Measurements from ENCODE around the gene ZNF865.
A peak's percentile ranks its signal among the peaks of the same experiment; 100 is the strongest.

The ZNF865 gene

DNA sequence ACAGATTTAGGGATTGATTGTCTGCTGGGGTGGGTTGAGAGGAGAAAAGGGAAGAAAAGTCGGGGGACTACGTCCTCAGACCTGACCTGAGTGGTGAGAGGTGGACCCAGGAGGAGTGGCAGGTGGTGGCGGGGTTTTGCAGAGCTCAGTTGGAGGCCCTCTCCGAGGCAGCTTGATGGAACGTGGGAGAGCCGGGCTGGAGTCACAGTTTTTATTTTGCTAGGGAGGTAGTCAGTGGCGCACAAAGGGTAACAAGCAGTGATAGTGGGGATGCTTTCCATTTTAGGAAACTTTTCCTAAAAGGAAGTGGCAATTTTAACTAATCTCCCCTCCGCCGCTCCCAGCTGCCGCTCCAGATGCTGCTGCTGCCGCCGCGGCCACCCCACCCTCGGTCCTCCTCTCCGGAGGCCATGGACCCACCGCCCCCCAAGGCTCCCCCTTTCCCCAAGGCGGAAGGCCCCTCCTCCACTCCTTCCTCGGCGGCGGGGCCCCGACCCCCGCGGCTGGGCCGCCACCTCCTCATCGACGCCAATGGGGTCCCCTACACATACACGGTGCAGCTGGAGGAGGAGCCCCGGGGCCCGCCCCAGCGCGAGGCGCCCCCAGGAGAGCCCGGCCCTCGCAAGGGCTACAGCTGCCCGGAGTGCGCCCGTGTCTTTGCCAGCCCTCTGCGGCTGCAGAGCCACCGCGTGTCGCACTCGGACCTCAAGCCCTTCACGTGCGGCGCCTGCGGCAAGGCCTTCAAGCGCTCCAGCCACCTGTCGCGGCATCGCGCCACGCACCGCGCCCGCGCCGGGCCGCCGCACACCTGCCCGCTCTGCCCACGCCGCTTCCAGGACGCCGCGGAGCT, 36.9 kb downstream of the ZNF865 start:
- CTCF ChIA-PET: interaction anchor here (1.0 to 5.0 kb wide), 5 partner anchors 9 to 14 kb away, joined by 3 to 31 read pairs (median 9); partner anchors contain the start of gene U2AF2
- POLR2A ChIA-PET: interaction anchor here (0.8 kb wide), 1 partner anchor 13 kb away, joined by 4 read pairs; the partner anchor contains the start of gene U2AF2
- no peak for DNase-seq (ENCODE audit: extremely low spot score)
- TF ChIP-seq, protein P1, sequence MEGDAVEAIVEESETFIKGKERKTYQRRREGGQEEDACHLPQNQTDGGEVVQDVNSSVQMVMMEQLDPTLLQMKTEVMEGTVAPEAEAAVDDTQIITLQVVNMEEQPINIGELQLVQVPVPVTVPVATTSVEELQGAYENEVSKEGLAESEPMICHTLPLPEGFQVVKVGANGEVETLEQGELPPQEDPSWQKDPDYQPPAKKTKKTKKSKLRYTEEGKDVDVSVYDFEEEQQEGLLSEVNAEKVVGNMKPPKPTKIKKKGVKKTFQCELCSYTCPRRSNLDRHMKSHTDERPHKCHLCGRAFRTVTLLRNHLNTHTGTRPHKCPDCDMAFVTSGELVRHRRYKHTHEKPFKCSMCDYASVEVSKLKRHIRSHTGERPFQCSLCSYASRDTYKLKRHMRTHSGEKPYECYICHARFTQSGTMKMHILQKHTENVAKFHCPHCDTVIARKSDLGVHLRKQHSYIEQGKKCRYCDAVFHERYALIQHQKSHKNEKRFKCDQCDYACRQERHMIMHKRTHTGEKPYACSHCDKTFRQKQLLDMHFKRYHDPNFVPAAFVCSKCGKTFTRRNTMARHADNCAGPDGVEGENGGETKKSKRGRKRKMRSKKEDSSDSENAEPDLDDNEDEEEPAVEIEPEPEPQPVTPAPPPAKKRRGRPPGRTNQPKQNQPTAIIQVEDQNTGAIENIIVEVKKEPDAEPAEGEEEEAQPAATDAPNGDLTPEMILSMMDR (IDR thresholded peaks at IDR 0.05; ENCODE audit: control extremely low read depth, extremely low read depth, low read depth, missing control alignments): no peak

DNA sequence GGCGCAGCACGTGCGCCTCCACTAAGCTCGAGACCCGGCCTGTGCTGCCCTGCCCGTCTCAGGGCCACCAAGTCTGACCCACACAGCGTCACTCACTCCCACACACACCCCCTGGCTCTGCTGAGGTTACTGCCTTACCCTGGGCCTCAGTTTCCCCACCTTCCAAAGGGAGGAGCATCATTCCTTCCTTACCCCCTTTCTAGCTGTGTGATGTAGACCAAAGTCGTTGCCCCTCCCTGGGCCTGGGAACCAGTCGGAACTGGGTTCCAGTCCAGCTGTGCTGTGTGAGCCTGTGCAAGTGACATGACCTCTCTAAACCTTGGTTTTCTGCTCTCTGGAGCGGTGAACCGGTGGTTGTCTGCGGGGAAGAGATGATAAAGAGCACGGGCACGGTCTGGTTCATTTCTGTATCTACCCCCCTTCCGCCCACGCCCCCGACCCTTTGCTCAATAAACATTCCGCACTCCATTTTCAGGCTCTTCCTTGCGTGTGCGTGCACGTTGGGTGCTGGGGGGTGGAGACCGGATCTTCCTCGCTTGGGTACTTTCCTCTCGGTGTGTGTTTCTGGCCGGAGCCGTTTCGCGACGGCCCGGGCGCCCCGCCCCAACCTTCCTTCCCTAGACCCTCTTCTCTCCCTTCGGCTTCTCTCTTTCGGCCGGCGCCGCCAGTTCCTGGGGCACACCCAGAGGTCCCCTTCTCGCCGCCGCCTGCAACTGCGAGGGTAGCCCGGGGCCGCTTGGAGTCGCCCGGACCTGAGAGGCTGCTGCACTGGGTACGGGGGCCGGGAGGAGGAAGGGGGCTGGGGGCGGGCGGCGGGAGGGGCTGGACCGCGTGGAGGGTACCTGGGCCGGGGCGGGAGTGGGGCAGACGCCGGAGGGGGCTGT, 37.8 kb downstream of the ZNF865 start, which contains the start of gene ZNF581:
Gene ZNF581, plus strand, starts transcription at position 647 of the 884 bp plus-strand sequence. CDS start 923 bp downstream, outside the sequence.
- peak; percentile 80 for DNase-seq (ENCODE audit: extremely low spot score)
- ChIA-PET CTCF (interaction anchor here (1.0 to 7.2 kb wide), 6 partner anchors 8 to 13 kb away, joined by 3 to 84 read pairs (median 10); partner anchors contain the start of gene U2AF2), POLR2A (interaction anchor here (0.6 to 0.8 kb wide), 2 partner anchors 12 to 36 kb away, joined by 3 to 4 read pairs; partner anchors contain the start of gene U2AF2)
- TF ChIP-seq, protein P1 (IDR thresholded peaks at IDR 0.05; ENCODE audit: control extremely low read depth, extremely low read depth, low read depth, missing control alignments): no peak

DNA sequence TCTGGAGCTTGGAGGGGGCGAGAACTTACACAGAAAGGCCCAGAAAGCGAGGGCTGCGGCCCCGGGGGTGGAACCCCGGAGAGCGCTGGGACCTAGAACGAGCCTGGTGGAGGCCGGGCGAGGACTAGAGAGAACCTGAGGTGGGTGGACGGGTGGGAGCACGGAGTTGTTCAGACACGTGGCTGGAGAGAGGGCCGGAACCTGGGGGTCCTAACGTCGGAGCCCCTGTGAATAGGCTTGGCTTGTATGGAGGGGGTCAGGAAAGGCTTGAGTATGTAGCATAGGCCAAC, 38.4 kb downstream of the ZNF865 start:
- TF ChIP-seq, protein P1 (IDR thresholded peaks at IDR 0.05; ENCODE audit: control extremely low read depth, extremely low read depth, low read depth, missing control alignments): no peak
- no peak for DNase-seq (ENCODE audit: extremely low spot score)
- CTCF ChIA-PET: interaction anchor here (2.6 to 7.2 kb wide), 3 partner anchors 9 to 11 kb away, joined by 9 to 84 read pairs (median 31); partner anchors contain the start of gene U2AF2
- POLR2A ChIA-PET: interaction anchor here (0.6 kb wide), 1 partner anchor 36 kb away, joined by 3 read pairs; no protein-coding TSS in a partner anchor

DNA sequence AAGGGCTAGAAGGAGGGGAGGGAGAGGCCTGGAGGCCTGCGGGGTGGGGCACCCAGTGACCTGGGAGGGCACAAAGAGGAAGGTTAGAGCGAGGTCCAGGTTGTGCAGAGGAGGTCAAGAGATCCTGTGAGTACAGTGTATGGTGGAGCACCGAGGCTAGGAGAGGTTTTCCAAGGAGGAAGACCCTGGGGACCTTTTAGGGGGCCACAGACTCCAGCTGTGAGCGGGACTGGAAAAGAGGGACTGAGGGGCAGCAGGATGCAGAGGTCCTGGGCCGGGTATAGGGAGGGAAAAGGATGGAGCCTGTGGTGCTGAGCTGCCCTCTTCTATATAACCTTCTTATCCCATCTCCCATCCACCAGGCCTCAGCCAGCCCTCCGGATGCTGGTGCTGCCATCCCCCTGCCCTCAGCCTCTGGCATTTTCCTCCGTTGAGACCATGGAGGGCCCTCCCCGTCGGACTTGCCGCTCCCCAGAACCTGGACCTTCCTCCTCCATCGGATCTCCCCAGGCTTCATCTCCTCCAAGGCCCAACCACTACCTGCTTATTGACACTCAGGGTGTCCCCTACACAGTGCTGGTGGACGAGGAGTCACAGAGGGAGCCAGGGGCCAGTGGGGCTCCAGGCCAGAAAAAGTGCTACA, 38.9 kb downstream of the ZNF865 start:
- ChIA-PET CTCF (interaction anchor here (1.2 to 7.2 kb wide), 4 partner anchors 9 to 141 kb away, joined by 3 to 84 read pairs (median 20); partner anchors contain the start of gene U2AF2), POLR2A (no interaction called here)
- TF ChIP-seq, protein P1 (IDR thresholded peaks at IDR 0.05; ENCODE audit: control extremely low read depth, extremely low read depth, low read depth, missing control alignments): no peak
- DNase-seq (ENCODE audit: extremely low spot score): no peak

DNA sequence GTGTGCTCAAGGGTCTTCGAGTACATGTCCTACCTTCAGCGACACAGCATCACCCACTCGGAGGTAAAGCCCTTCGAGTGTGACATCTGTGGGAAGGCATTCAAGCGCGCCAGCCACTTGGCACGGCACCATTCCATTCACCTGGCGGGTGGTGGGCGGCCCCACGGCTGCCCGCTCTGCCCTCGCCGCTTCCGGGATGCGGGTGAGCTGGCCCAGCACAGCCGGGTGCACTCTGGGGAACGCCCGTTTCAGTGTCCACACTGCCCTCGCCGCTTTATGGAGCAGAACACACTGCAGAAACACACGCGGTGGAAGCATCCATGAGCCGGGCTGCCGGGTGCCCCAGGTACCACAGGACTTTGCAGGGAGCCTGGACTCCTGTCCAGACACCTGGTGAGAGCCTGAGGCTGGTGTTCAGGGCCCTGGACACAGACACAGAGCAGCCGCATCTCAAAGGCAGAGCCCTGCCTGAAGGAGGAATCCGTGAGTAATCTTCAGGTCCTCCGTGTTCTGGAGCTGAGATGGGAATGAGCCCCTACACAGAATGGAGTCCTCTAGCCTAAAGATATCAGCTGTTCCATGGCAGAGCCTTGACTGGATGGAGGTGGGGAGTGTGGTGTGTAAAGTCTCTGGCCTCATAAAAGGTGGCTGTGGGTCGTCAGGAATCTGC, 39.5 kb downstream of the ZNF865 start:
- ChIA-PET CTCF (interaction anchor here (1.2 to 7.2 kb wide), 3 partner anchors 10 to 141 kb away, joined by 3 to 84 read pairs (median 31); partner anchors contain the start of gene U2AF2), POLR2A (no interaction called here)
- DNase-seq (ENCODE audit: extremely low spot score): no peak
- TF ChIP-seq, protein P1 (IDR thresholded peaks at IDR 0.05; ENCODE audit: control extremely low read depth, extremely low read depth, low read depth, missing control alignments): no peak
